T47D (cell line): ENCODE measurements around the gene PDE8A.
A peak's percentile ranks its signal among the peaks of the same experiment; 100 is the strongest.

Experiments used
- DNase-seq, 2 experiments: peaks; one replicate each; pipeline versions ENCODE4 v3.0.0 to v3.0.0-alpha.2; 2011 to 2012; ENCODE audit warnings: low read depth in 1 of 2, low spot score in 1 of 2
- JUND ChIP-seq: IDR thresholded peaks from 2 replicates; pipeline ENCODE4 v1.6.1; 2012; ENCODE audit warnings: low read depth
- in situ Hi-C: cut with HindIII; loops from 2 replicates; pipeline ENCODE4 v1.10.0; 2016; ENCODE audit warnings: low sequenced_read_pairs, low pct_unique_long_range_greater_than_20kb

The PDE8A gene

GRCh38 chr15:85108136-85108535 lies 126.5 kb downstream of the PDE8A start:
- TF ChIP-seq JUND, result no peak
- DNase-seq, result no peak
- in situ Hi-C loops, result no loop called here

- TF ChIP-seq JUND, result no peak
- no peak for DNase-seq
- in situ Hi-C loops, result no loop called here
These were observed 127.7 kb downstream of the PDE8A start for GRCh38 chr15:85109333-85109732.

GRCh38 chr15:85112997-85113396 lies 131.3 kb downstream of the PDE8A start:
- in situ Hi-C loops, result no loop called here
- no peak for TF ChIP-seq JUND
- DNase-seq, result no peak

GRCh38 chr15:85114886-85115285 lies 133.2 kb downstream of the PDE8A start:
- in situ Hi-C loops, result no loop called here
- no peak for TF ChIP-seq JUND
- no peak for DNase-seq

- in situ Hi-C loops, result no loop called here
- TF ChIP-seq JUND, result no peak
- no peak for DNase-seq
These were observed 134.4 kb downstream of the PDE8A start for GRCh38 chr15:85116066-85116465.

GRCh38 chr15:85116494-85116893 lies 134.8 kb downstream of the PDE8A start:
- in situ Hi-C loops, result no loop called here
- no peak for TF ChIP-seq JUND
- no peak for DNase-seq

GRCh38 chr15:85116925-85117646 lies 135.4 kb downstream of the PDE8A start:
- in situ Hi-C loops, result no loop called here
- no peak for TF ChIP-seq JUND
- no peak for DNase-seq

- DNase-seq, result no peak
- in situ Hi-C loops, result no loop called here
- TF ChIP-seq JUND, result no peak
These were observed 136.5 kb downstream of the PDE8A start for GRCh38 chr15:85118173-85118572.

GRCh38 chr15:85118581-85118980 lies 136.9 kb downstream of the PDE8A start:
- no peak for DNase-seq
- no peak for TF ChIP-seq JUND
- in situ Hi-C loops, result no loop called here

GRCh38 chr15:85120351-85121113 lies 138.9 kb downstream of the PDE8A start:
- TF ChIP-seq JUND, result no peak
- no peak for DNase-seq
- in situ Hi-C loops, result no loop called here

GRCh38 chr15:85124173-85124572 lies 142.5 kb downstream of the PDE8A start:
- in situ Hi-C loops, result no loop called here
- no peak for DNase-seq
- no peak for TF ChIP-seq JUND

- no peak for TF ChIP-seq JUND
- peak; percentile 7 to 30 for DNase-seq
- in situ Hi-C loops, result no loop called here
These were observed 143.5 kb downstream of the PDE8A start for GRCh38 chr15:85125056-85125661.

GRCh38 chr15:85128621-85129020 lies 147.0 kb downstream of the PDE8A start:
- in situ Hi-C loops, result no loop called here
- no peak for TF ChIP-seq JUND
- DNase-seq, result no peak

- in situ Hi-C loops, result no loop called here
- no peak for TF ChIP-seq JUND
- no peak for DNase-seq
These were observed 148.2 kb downstream of the PDE8A start for GRCh38 chr15:85129881-85130280.
